ENCODE data around the gene REX1BD. TPM values are rescaled to one million over a fixed set of nuclear protein-coding genes. Genes with fewer than 3 reads are reported as not detected.
A peak's percentile ranks its signal among the peaks of the same experiment; 100 is the strongest.

REX1BD gene
- total RNA-seq, 1 experiment from 2014 or later, result 72.3 TPM

GRCh38 chr19:18613589-18614234 is 25.1 kb downstream of the REX1BD start:
- Histone ChIP-seq H2BK20ac (ENCODE audit: low read depth, low read length, poor library complexity, severe bottlenecking) (no peak overlapping the region), H4K20me1 (ENCODE audit: control insufficient read depth, insufficient read depth, insufficient read length) (no peaks in the 10 kb centered on the region), H3K4me1 (ENCODE audit: insufficient read depth, low read length) (peaks cover 17% of the 10 kb centered on the region), H2AK5ac (ENCODE audit: insufficient read length, low read length) (no peak overlapping the region), H3T11ph (ENCODE audit: low read length) (no peak overlapping the region), H2BK12ac (ENCODE audit: insufficient read length, low read depth, low read length) (no peak overlapping the region), H4K91ac (ENCODE audit: insufficient read length, low read depth, low read length) (no peak overlapping the region), H3K23me2 (ENCODE audit: insufficient read length, low read depth, low read length, poor library complexity, severe bottlenecking) (peaks cover 27% of the 10 kb centered on the region), H3K4ac (ENCODE audit: low read depth, low read length) (no peak overlapping the region), H3K23ac (ENCODE audit: insufficient read length, low read depth, low read length) (no peak overlapping the region), H2BK5ac (ENCODE audit: insufficient read length, low read length) (no peak overlapping the region), H3K27ac (ENCODE audit: insufficient read length, low read depth, low read length) (no peak overlapping the region), H4K5ac (ENCODE audit: insufficient read length, low read depth, low read length) (no peak overlapping the region), H3K9me3 (ENCODE audit: control insufficient read depth, low read depth, low read length) (no peaks in the 10 kb centered on the region), H2AFZ (ENCODE audit: low read length) (no peak overlapping the region), H3K79me2 (ENCODE audit: insufficient read depth, low read length) (no peaks in the 10 kb centered on the region), H3K4me2 (ENCODE audit: insufficient read depth, insufficient read length, low read length) (peak overlapping the region; percentile 44), H3K18ac (ENCODE audit: insufficient read length, low read depth, low read length) (no peak overlapping the region), H3K9ac (ENCODE audit: extremely low read depth, insufficient read length, low read length) (no peak overlapping the region), H2BK15ac (ENCODE audit: low read depth, low read length) (no peak overlapping the region), H3K56ac (ENCODE audit: insufficient read length, low read depth, low read length) (no peak overlapping the region), H2BK120ac (ENCODE audit: low read depth, low read length, poor library complexity, severe bottlenecking) (no peak overlapping the region), H4K8ac (replicated peaks; ENCODE audit: insufficient read length, low read depth, low read length) (no peak overlapping the region), H3K27me3 (ENCODE audit: insufficient read depth, low read length) (peaks cover 52% of the 10 kb centered on the region), H3K14ac (ENCODE audit: insufficient read depth, low read length) (no peak overlapping the region; the same call in 1 of the 2 replicates), H3K79me1 (ENCODE audit: insufficient read depth, low read depth, low read length, poor library complexity, severe bottlenecking) (no peaks in the 10 kb centered on the region)
- Mint-ChIP-seq H3K27me3 (ENCODE audit: low read depth) (peaks cover 85% of the 10 kb centered on the region), H3K36me3 (ENCODE audit: insufficient read depth in 1 of 3, low read depth in 3 of 3) (peaks cover 0 to 7% (median 4%) of the 10 kb centered on the region in 3 experiments; a peak in 5 of 7 replicates), H3K4me1 (peaks cover 34 to 42% of the 10 kb centered on the region in 2 experiments), H3K9me3 (peaks cover 6 to 7% of the 10 kb centered on the region in 2 experiments), H3K27ac (no peak overlapping the region), H3K4me3 (peak overlapping the region; percentile 60 to 88)
- WGBS (ENCODE audit: extremely low coverage, insufficient read length, low lambda C conversion rate), result no CpG with 5 or more reads among the region's 23 CpGs
- DNase-seq, result no peak
- TF ChIP-seq CTCF (conservative IDR thresholded peaks at IDR 0.05), result no peak

Data from H9 (cell line).